Heart left ventricle (tissue), 13 donors: ENCODE results near the gene PCDHA10.

Experiments used
- CTCF ChIP-seq, 12 donors: fragments of 200-600 bp; sonication (generic) in 4 of 12; IDR thresholded peaks; one replicate each; pipeline versions ENCODE4 v1.5.0 to v1.8.0; 2018 to 2022; ENCODE audit warnings: antibody characterized with exemption in 12 of 12, mild to moderate bottlenecking in 5 of 12
- POLR2A ChIP-seq, 2 donors: fragments of 450-650 bp; IDR thresholded peaks; one replicate each; pipeline ENCODE4 v1.6.1; 2017; ENCODE audit warnings: antibody characterized with exemption in 2 of 2, mild to moderate bottlenecking in 2 of 2, moderate library complexity in 2 of 2
- donor health status: ischemic (EF 13 %, LVEDD 7.1; RV severe dilation, severe dysfunction).
- donor health status: DM: no; HTN: yes; CAD: no.
- donor health status: DM: no; HTN: no; CAD: no.
- donor health status: ischemic (EF 25% LVEDD 6.9; RV normal size, moderate dysfunction).
- donor health status: ischemic (EF 25% LVEDD 5.7; RV mildly dilated, moderate dysfunction).
- donor health status: ischemic (EF 35%, LVEDD 5.7; RV mildly dilated, moderate dysfunction).
- donor health status: nonischemic (EF 11% LVEDD 7.7; RV severe dilation, severe dysfunction).
- donor health status: DM: yes; HTN: yes; CAD: no.
- donor health status: PGD.
- donor health status: ischemic (EF 29% LVEDD 5.4; RV normal size, mild dysfunction).
- donor health status: nonischemic (EF 23%, LVEDD 6.1; RV moderate dilation, normal function).

DNA sequence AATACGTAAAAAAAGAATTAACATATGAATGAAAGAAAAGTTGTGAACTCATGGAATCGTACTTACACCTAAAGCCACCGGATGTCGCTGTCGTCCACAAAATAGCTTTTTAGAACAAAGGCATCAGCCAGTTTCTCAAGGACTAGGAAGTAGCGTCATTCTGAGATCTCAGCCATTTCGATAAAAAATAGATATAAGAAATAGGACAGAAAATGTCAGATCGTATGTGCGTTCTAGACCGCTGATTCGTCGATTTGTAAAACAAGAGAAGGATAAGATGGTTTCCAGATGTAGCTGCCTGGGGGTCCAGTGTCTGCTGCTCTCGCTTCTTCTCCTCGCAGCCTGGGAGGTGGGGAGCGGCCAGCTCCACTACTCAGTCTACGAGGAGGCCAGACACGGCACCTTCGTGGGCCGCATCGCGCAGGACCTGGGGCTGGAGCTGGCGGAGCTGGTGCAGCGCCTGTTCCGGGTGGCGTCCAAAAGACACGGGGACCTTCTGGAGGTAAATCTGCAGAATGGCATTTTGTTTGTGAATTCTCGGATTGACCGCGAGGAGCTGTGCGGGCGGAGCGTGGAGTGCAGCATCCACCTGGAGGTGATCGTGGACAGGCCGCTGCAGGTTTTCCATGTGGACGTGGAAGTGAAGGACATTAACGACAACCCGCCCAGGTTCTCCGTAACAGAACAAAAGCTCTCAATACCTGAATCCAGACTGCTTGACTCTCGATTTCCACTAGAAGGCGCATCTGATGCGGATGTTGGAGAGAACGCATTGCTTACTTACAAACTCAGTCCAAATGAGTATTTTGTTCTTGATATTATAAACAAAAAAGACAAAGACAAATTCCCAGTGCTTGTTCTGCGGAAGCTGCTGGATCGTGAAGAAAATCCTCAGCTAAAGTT is at the start of gene PCDHA10:
- TF ChIP-seq CTCF (IDR thresholded peaks at IDR 0.05) (peak in 6 of 12 donors; percentile 8 to 41 (median 26)), POLR2A (IDR thresholded peaks at IDR 0.05) (no peak)
